ENCODE data around the gene PITX2.

- TF ChIP-seq CTCF (IDR thresholded peaks at IDR 0.05; ENCODE audit: borderline replicate concordance, extremely low read depth, low read length, poor library complexity, severe bottlenecking) (no peak), EZH2 (IDR thresholded peaks at IDR 0.05; ENCODE audit: borderline replicate concordance, low read depth, low read length, severe bottlenecking) (no peak)
These were observed 8.5 kb downstream of the PITX2 start for GRCh38 chr4:110614173-110614963.

Data from DND-41 (cell line).